ENCODE measurements around the gene PRICKLE1.
A peak's percentile ranks its signal among the peaks of the same experiment; 100 is the strongest.

The PRICKLE1 gene

GRCh38 chr12:42590330-42590934, 886 bp upstream of the PRICKLE1 start:
- TF ChIP-seq CTCF (IDR thresholded peaks at IDR 0.05; ENCODE audit: borderline replicate concordance, insufficient read depth, low read depth, low read length), result no peak
- H3K4me3 ChIP-seq (ENCODE audit: low read depth, low read length), result no peak overlapping the region

GRCh38 chr12:42588524-42589464, 752 bp downstream of the PRICKLE1 start:
- peak; percentile 49 for TF ChIP-seq CTCF (IDR thresholded peaks at IDR 0.05; ENCODE audit: borderline replicate concordance, insufficient read depth, low read depth, low read length)
- H3K4me3 ChIP-seq (ENCODE audit: low read depth, low read length), result peak overlapping the region; percentile 32

- no peak overlapping the region for H3K4me3 ChIP-seq (ENCODE audit: low read depth, low read length)
- no peak for TF ChIP-seq CTCF (IDR thresholded peaks at IDR 0.05; ENCODE audit: borderline replicate concordance, insufficient read depth, low read depth, low read length)
These were observed 1.7 kb downstream of the PRICKLE1 start for GRCh38 chr12:42587601-42588523.

- TF ChIP-seq CTCF (IDR thresholded peaks at IDR 0.05; ENCODE audit: borderline replicate concordance, insufficient read depth, low read depth, low read length), result no peak
- H3K4me3 ChIP-seq (ENCODE audit: low read depth, low read length), result no peak overlapping the region
These were observed 3.3 kb downstream of the PRICKLE1 start for GRCh38 chr12:42586268-42586667.

GRCh38 chr12:42585841-42586216, 3.7 kb downstream of the PRICKLE1 start:
- TF ChIP-seq CTCF (IDR thresholded peaks at IDR 0.05; ENCODE audit: borderline replicate concordance, insufficient read depth, low read depth, low read length), result no peak
- no peak overlapping the region for H3K4me3 ChIP-seq (ENCODE audit: low read depth, low read length)

GRCh38 chr12:42585154-42585840, 4.2 kb downstream of the PRICKLE1 start:
- no peak for TF ChIP-seq CTCF (IDR thresholded peaks at IDR 0.05; ENCODE audit: borderline replicate concordance, insufficient read depth, low read depth, low read length)
- no peak overlapping the region for H3K4me3 ChIP-seq (ENCODE audit: low read depth, low read length)

Data from GM12875 (cell line).